ENCODE results near the gene EIF4G3.

EIF4G3 gene

GRCh38 chr1:20873311-20873710 lies 303.4 kb downstream of the EIF4G3 start:
- TF ChIP-seq ZFX (IDR thresholded peaks at IDR 0.05) (no peak), CTCF (conservative IDR thresholded peaks at IDR 0.05) (no peak)
- H3K27ac ChIP-seq = no peak overlapping the region

- H3K27ac ChIP-seq = no peak overlapping the region
- TF ChIP-seq ZFX (IDR thresholded peaks at IDR 0.05) = no peak
- no peak for TF ChIP-seq CTCF (conservative IDR thresholded peaks at IDR 0.05)
Observed at GRCh38 chr1:20871419-20871818, 305.3 kb downstream of the EIF4G3 start.

- no peak for TF ChIP-seq ZFX (IDR thresholded peaks at IDR 0.05)
- no peak for TF ChIP-seq CTCF (conservative IDR thresholded peaks at IDR 0.05)
Observed at GRCh38 chr1:20870718-20871117, 306.0 kb downstream of the EIF4G3 start.

GRCh38 chr1:20868263-20868662 lies 308.4 kb downstream of the EIF4G3 start:
- H3K27ac ChIP-seq = no peak overlapping the region
- TF ChIP-seq ZFX (IDR thresholded peaks at IDR 0.05) (no peak), CTCF (conservative IDR thresholded peaks at IDR 0.05) (no peak)

More at GRCh38 chr1:20870718-20871117, 306.0 kb downstream of the EIF4G3 start:
- no peak overlapping the region for H3K27ac ChIP-seq

GRCh38 chr1:20867847-20868246 lies 308.9 kb downstream of the EIF4G3 start:
- no peak overlapping the region for H3K27ac ChIP-seq

GRCh38 chr1:20867062-20867461 lies 309.6 kb downstream of the EIF4G3 start:
- no peak overlapping the region for H3K27ac ChIP-seq
- TF ChIP-seq CTCF (conservative IDR thresholded peaks at IDR 0.05) (no peak), ZFX (IDR thresholded peaks at IDR 0.05) (no peak)

More at GRCh38 chr1:20867847-20868246, 308.9 kb downstream of the EIF4G3 start:
- TF ChIP-seq CTCF (conservative IDR thresholded peaks at IDR 0.05) = no peak

- H3K27ac ChIP-seq = no peak overlapping the region
- no peak for TF ChIP-seq ZFX (IDR thresholded peaks at IDR 0.05)
- TF ChIP-seq CTCF (conservative IDR thresholded peaks at IDR 0.05) = no peak
Observed at GRCh38 chr1:20865001-20865400, 311.7 kb downstream of the EIF4G3 start.

Measured in C4-2B (cell line).